ENCODE measurements around the gene TNFRSF1A. TPM values are rescaled to one million over a fixed set of nuclear protein-coding genes. Genes with fewer than 3 reads are reported as not detected.

The TNFRSF1A gene
- total RNA-seq, 1 experiment from 2014 or later = 95.1 TPM

- BruUV-seq (replicated peaks) = TSS peak; percentile 2
- no peak for TF ChIP-seq EZH2 (IDR thresholded peaks at IDR 0.05; ENCODE audit: low read length, unreplicated experiment)
- no peak for TF ChIP-seq CTCF (conservative IDR thresholded peaks at IDR 0.05; ENCODE audit: low read depth, low read length)
- TF ChIP-seq EZH2phosphoT487 (IDR thresholded peaks at IDR 0.05; ENCODE audit: borderline replicate concordance, low read length) = no peak
- ATAC-seq (no peak), DNase-seq (no peak)
- CTCF ChIA-PET = no interaction called here
- Histone ChIP-seq H3F3A (ENCODE audit: low read length, unreplicated experiment) (peaks cover 5% of the 10 kb centered on the region), H2AFZ (ENCODE audit: low read length) (no peak overlapping the region), H3K9me3 (ENCODE audit: low read length) (no peaks in the 10 kb centered on the region), H3K4me1 (ENCODE audit: insufficient read depth, low read length) (peaks cover 27% of the 10 kb centered on the region), H3K9me2 (replicated peaks; ENCODE audit: low read length) (no peaks in the 10 kb centered on the region), H3K79me2 (ENCODE audit: low read length) (peaks cover 17% of the 10 kb centered on the region), H3K27ac (ENCODE audit: low read length) (no peak overlapping the region), H3K4me2 (ENCODE audit: low read length) (no peak overlapping the region), H3K4me3 (ENCODE audit: low read length) (no peak overlapping the region), H3K36me3 (ENCODE audit: low read depth, low read length) (peaks cover 40% of the 10 kb centered on the region), H4K20me1 (ENCODE audit: low read length) (no peaks in the 10 kb centered on the region), H3K27me3 (ENCODE audit: low read length) (no peaks in the 10 kb centered on the region), H3K9ac (ENCODE audit: low read length) (no peak overlapping the region)
- intact Hi-C loops (cut with micrococcal nuclease) = no loop called here
- POLR2A ChIA-PET (ENCODE audit: unreplicated experiment) = no interaction called here
Measured at GRCh38 chr12:6329703-6330064, 12.2 kb downstream of the TNFRSF1A start.

GRCh38 chr12:6328945-6329702 lies 12.8 kb downstream of the TNFRSF1A start:
- DNase-seq (no peak), ATAC-seq (no peak)
- Histone ChIP-seq H2AFZ (ENCODE audit: low read length) (no peak overlapping the region), H3K9ac (ENCODE audit: low read length) (no peak overlapping the region), H3K4me1 (ENCODE audit: insufficient read depth, low read length) (peaks cover 22% of the 10 kb centered on the region), H4K20me1 (ENCODE audit: low read length) (no peaks in the 10 kb centered on the region), H3K27ac (ENCODE audit: low read length) (no peak overlapping the region), H3K27me3 (ENCODE audit: low read length) (no peaks in the 10 kb centered on the region), H3K9me2 (replicated peaks; ENCODE audit: low read length) (no peaks in the 10 kb centered on the region), H3K4me2 (ENCODE audit: low read length) (no peak overlapping the region), H3K79me2 (ENCODE audit: low read length) (peaks cover 11% of the 10 kb centered on the region), H3K36me3 (ENCODE audit: low read depth, low read length) (peaks cover 35% of the 10 kb centered on the region), H3K4me3 (ENCODE audit: low read length) (no peak overlapping the region), H3K9me3 (ENCODE audit: low read length) (no peaks in the 10 kb centered on the region), H3F3A (ENCODE audit: low read length, unreplicated experiment) (peaks cover 5% of the 10 kb centered on the region)
- ChIA-PET CTCF (no interaction called here), POLR2A (ENCODE audit: unreplicated experiment) (no interaction called here)
- no peak for TF ChIP-seq EZH2 (IDR thresholded peaks at IDR 0.05; ENCODE audit: low read length, unreplicated experiment)
- no peak for TF ChIP-seq EZH2phosphoT487 (IDR thresholded peaks at IDR 0.05; ENCODE audit: borderline replicate concordance, low read length)
- TF ChIP-seq CTCF (conservative IDR thresholded peaks at IDR 0.05; ENCODE audit: low read depth, low read length) = no peak
- intact Hi-C loops (cut with micrococcal nuclease) = no loop called here
- no TSS peak for BruUV-seq (replicated peaks)

- CTCF ChIA-PET = no interaction called here
- POLR2A ChIA-PET (ENCODE audit: unreplicated experiment) = interaction anchor here (0.6 kb wide), 1 partner anchor 65 kb away, joined by 4 read pairs; no protein-coding TSS in a partner anchor
- no peaks in the 10 kb centered on the region for H3K9me2 ChIP-seq (replicated peaks; ENCODE audit: low read length)
- H3K4me3 ChIP-seq (ENCODE audit: low read length) = no peak overlapping the region
- H4K20me1 ChIP-seq (ENCODE audit: low read length) = no peaks in the 10 kb centered on the region
- H3K9ac ChIP-seq (ENCODE audit: low read length) = no peak overlapping the region
- no TSS peak for BruUV-seq (replicated peaks)
- no peak overlapping the region for H3K4me2 ChIP-seq (ENCODE audit: low read length)
- peaks cover 25% of the 10 kb centered on the region for H3K36me3 ChIP-seq (ENCODE audit: low read depth, low read length)
- peaks cover 4% of the 10 kb centered on the region for H3F3A ChIP-seq (ENCODE audit: low read length, unreplicated experiment)
- H3K27ac ChIP-seq (ENCODE audit: low read length) = no peak overlapping the region
- TF ChIP-seq EZH2phosphoT487 (IDR thresholded peaks at IDR 0.05; ENCODE audit: borderline replicate concordance, low read length) (no peak), CTCF (conservative IDR thresholded peaks at IDR 0.05; ENCODE audit: low read depth, low read length) (no peak), EZH2 (IDR thresholded peaks at IDR 0.05; ENCODE audit: low read length, unreplicated experiment) (no peak)
- H2AFZ ChIP-seq (ENCODE audit: low read length) = no peak overlapping the region
- ATAC-seq (no peak), DNase-seq (no peak)
- intact Hi-C loops (cut with micrococcal nuclease) = no loop called here
- H3K9me3 ChIP-seq (ENCODE audit: low read length) = no peaks in the 10 kb centered on the region
- H3K79me2 ChIP-seq (ENCODE audit: low read length) = peaks cover 2% of the 10 kb centered on the region; the same call in 1 of the 2 replicates
- peaks cover 19% of the 10 kb centered on the region for H3K4me1 ChIP-seq (ENCODE audit: insufficient read depth, low read length)
- H3K27me3 ChIP-seq (ENCODE audit: low read length) = no peaks in the 10 kb centered on the region
Measured at GRCh38 chr12:6328045-6328779, 13.7 kb downstream of the TNFRSF1A start.
